H9 (cell line): ENCODE results near the gene HDAC7. TPM values are rescaled to one million over a fixed set of nuclear protein-coding genes. Genes with fewer than 3 reads are reported as not detected.

Experiments used
- DNase-seq: peaks from one replicate; pipeline ENCODE4 v3.0.0-alpha.2; 2017
- H2AFZ ChIP-seq: one replicate; pipeline ENCODE4 v1.6.1; 2013; ENCODE audit warnings: mild to moderate bottlenecking, low read length, control low read depth, moderate library complexity
- H2AK5ac ChIP-seq: 2 replicates; pipeline ENCODE4 v1.6.1; 2013; ENCODE audit warnings: low read length, control low read depth, mixed read lengths; ENCODE audit not compliant: insufficient read length
- H2BK120ac ChIP-seq: one replicate; pipeline ENCODE4 v1.6.1; 2013; ENCODE audit warnings: low read depth, mild to moderate bottlenecking, low read length, control low read depth, inconsistent platforms; ENCODE audit not compliant: poor library complexity, severe bottlenecking
- H2BK12ac ChIP-seq: 2 replicates; pipeline ENCODE4 v1.6.1; 2013; ENCODE audit warnings: low read length, control low read depth, mixed read lengths, low read depth; ENCODE audit not compliant: insufficient read length
- H2BK15ac ChIP-seq: 2 replicates; pipeline ENCODE4 v1.6.1; 2013; ENCODE audit warnings: low read depth, low read length, control low read depth
- H2BK20ac ChIP-seq: one replicate; pipeline ENCODE4 v1.6.1; 2013; ENCODE audit warnings: low read depth, mild to moderate bottlenecking, low read length, control low read depth, inconsistent platforms; ENCODE audit not compliant: poor library complexity, severe bottlenecking
- H2BK5ac ChIP-seq: 2 replicates; pipeline ENCODE4 v1.6.1; 2013; ENCODE audit warnings: low read length, control low read depth, mixed read lengths; ENCODE audit not compliant: insufficient read length
- H3K14ac ChIP-seq: 2 replicates; pipeline ENCODE4 v1.6.1; 2013; ENCODE audit warnings: low read length, control low read depth; ENCODE audit not compliant: insufficient read depth
- H3K18ac ChIP-seq: 2 replicates; pipeline ENCODE4 v1.6.1; 2013; ENCODE audit warnings: low read depth, mild to moderate bottlenecking, mixed read lengths, low read length, control low read depth; ENCODE audit not compliant: insufficient read length
- H3K23ac ChIP-seq: 2 replicates; pipeline ENCODE4 v1.6.1; 2013; ENCODE audit warnings: low read length, control low read depth, mixed read lengths, low read depth; ENCODE audit not compliant: insufficient read length
- H3K23me2 ChIP-seq: 2 replicates; pipeline ENCODE4 v1.6.1; 2013; ENCODE audit warnings: low read depth, mild to moderate bottlenecking, mixed read lengths, low read length, control low read depth; ENCODE audit not compliant: insufficient read length, poor library complexity, severe bottlenecking
- H3K27ac ChIP-seq: 2 replicates; pipeline ENCODE4 v1.5.1; 2013; ENCODE audit warnings: low read length, control low read depth, mixed read lengths, low read depth; ENCODE audit not compliant: insufficient read length
- H3K27me3 ChIP-seq: 2 replicates; pipeline ENCODE4 v1.6.1; 2013; ENCODE audit warnings: low read length, control low read depth, inconsistent platforms; ENCODE audit not compliant: insufficient read depth
- H3K4ac ChIP-seq: 2 replicates; pipeline ENCODE4 v1.6.1; 2013; ENCODE audit warnings: low read depth, mild to moderate bottlenecking, control low read depth, inconsistent platforms, low read length, moderate library complexity
- H3K4me1 ChIP-seq: 2 replicates; pipeline ENCODE4 v1.6.1; 2013; ENCODE audit warnings: low read length, control low read depth, inconsistent platforms; ENCODE audit not compliant: insufficient read depth
- H3K4me2 ChIP-seq: 2 replicates; pipeline ENCODE4 v1.6.1; 2013; ENCODE audit warnings: low read length, control low read depth, mixed read lengths; ENCODE audit not compliant: insufficient read length, insufficient read depth
- H3K56ac ChIP-seq: 2 replicates; pipeline ENCODE4 v1.6.1; 2013; ENCODE audit warnings: low read depth, mild to moderate bottlenecking, mixed read lengths, low read length, control low read depth; ENCODE audit not compliant: insufficient read length
- H3K79me1 ChIP-seq: 2 replicates; pipeline ENCODE4 v1.6.1; 2013; ENCODE audit warnings: low read depth, mild to moderate bottlenecking, moderate library complexity, low read length, control low read depth, inconsistent platforms; ENCODE audit not compliant: insufficient read depth, poor library complexity, severe bottlenecking
- H3K79me2 ChIP-seq: 2 replicates; pipeline ENCODE4 v1.6.1; 2013; ENCODE audit warnings: low read length, control low read depth, inconsistent platforms; ENCODE audit not compliant: insufficient read depth
- H3K9ac ChIP-seq: 2 replicates; pipeline ENCODE4 v1.6.1; 2013; ENCODE audit warnings: low read length, control low read depth, mixed read lengths; ENCODE audit not compliant: insufficient read length; ENCODE audit errors: extremely low read depth
- H3K9me3 ChIP-seq: one replicate; pipeline ENCODE4 v1.6.1; 2013; ENCODE audit warnings: low read depth, low read length, inconsistent platforms; ENCODE audit not compliant: control insufficient read depth
- H3T11ph ChIP-seq: one replicate; pipeline ENCODE4 v1.6.1; 2013; ENCODE audit warnings: mild to moderate bottlenecking, low read length, control low read depth, inconsistent platforms
- H4K20me1 ChIP-seq: one replicate; pipeline ENCODE4 v1.6.1; 2013; ENCODE audit not compliant: control insufficient read depth, insufficient read length, insufficient read depth
- H4K5ac ChIP-seq: 2 replicates; pipeline ENCODE4 v1.6.1; 2013; ENCODE audit warnings: low read depth, mild to moderate bottlenecking, mixed read lengths, low read length, control low read depth; ENCODE audit not compliant: insufficient read length
- H4K8ac ChIP-seq: replicated peaks from 2 replicates; pipeline ENCODE4 v1.6.1; 2013; ENCODE audit warnings: low read length, control low read depth, mixed read lengths, low read depth; ENCODE audit not compliant: insufficient read length
- H4K91ac ChIP-seq: 2 replicates; pipeline ENCODE4 v1.6.1; 2013; ENCODE audit warnings: low read depth, mild to moderate bottlenecking, moderate library complexity, mixed read lengths, low read length, control low read depth; ENCODE audit not compliant: insufficient read length
- H3K27ac Mint-ChIP-seq, 3 experiments: 2 replicates in 2 of 3; 3 replicates in 1 of 3; pipeline ENCODE4 v1.8.0; 2020 to 2021; ENCODE audit warnings: mixed read lengths in 3 of 3, mild to moderate bottlenecking in 1 of 3, moderate library complexity in 1 of 3
- H3K27me3 Mint-ChIP-seq: 2 replicates; pipeline ENCODE4 v1.8.0; 2021; ENCODE audit warnings: low read depth, mild to moderate bottlenecking, moderate library complexity, mixed read lengths
- H3K36me3 Mint-ChIP-seq, 3 experiments: 2 replicates in 2 of 3; 3 replicates in 1 of 3; pipeline ENCODE4 v1.8.0; 2020 to 2021; ENCODE audit warnings: low read depth in 3 of 3, mixed read lengths in 3 of 3; ENCODE audit not compliant: insufficient read depth in 1 of 3
- H3K4me1 Mint-ChIP-seq, 2 experiments: 2 replicates each; pipeline ENCODE4 v1.8.0; 2020; ENCODE audit warnings: mixed read lengths in 2 of 2
- H3K4me3 Mint-ChIP-seq, 2 experiments: 2 replicates in 1 of 2; 3 replicates in 1 of 2; pipeline ENCODE4 v1.8.0; 2020 to 2021; ENCODE audit warnings: mild to moderate bottlenecking in 2 of 2, mixed read lengths in 2 of 2, moderate library complexity in 1 of 2
- H3K9me3 Mint-ChIP-seq, 2 experiments: 2 replicates in 1 of 2; 3 replicates in 1 of 2; pipeline ENCODE4 v1.8.0; 2020; ENCODE audit warnings: mild to moderate bottlenecking in 2 of 2, mixed read lengths in 2 of 2, moderate library complexity in 1 of 2
- CTCF ChIP-seq: fragments of 200-600 bp; sonication (generic); conservative IDR thresholded peaks from 3 replicates; pipeline ENCODE4 v1.8.0; 2021; ENCODE audit warnings: antibody characterized with exemption, mild to moderate bottlenecking
- WGBS: extraction: QIAGEN DNeasy Blood & Tissue Kit; methylation state at CpG from one replicate; pipeline ENCODE4 v1.1.7; 2013; ENCODE audit warnings: missing lambda C conversion rate, low lambda C conversion rate, mixed read lengths; ENCODE audit not compliant: insufficient read length; ENCODE audit errors: extremely low coverage; 5-methylcytosine and 5-hydroxymethylcytosine counted together
- total RNA-seq: library from RNA; stranded (reverse); gene quantifications from 2 replicates; pipeline ENCODE4 v1.2.1, GENCODE V29; 2021

HDAC7 gene
- total RNA-seq, 1 experiment from 2014 or later: 72.1 TPM

- Histone ChIP-seq H3K79me1 (no peaks in the 10 kb centered on the region), H3K4me2 (no peak overlapping the region), H3K23me2 (no peaks in the 10 kb centered on the region), H2BK12ac (no peak overlapping the region), H4K8ac (no peak overlapping the region), H4K20me1 (no peaks in the 10 kb centered on the region), H2BK15ac (no peak overlapping the region), H3K4ac (no peak overlapping the region), H3K56ac (no peak overlapping the region), H3K9me3 (no peaks in the 10 kb centered on the region), H3K23ac (no peak overlapping the region), H2BK120ac (no peak overlapping the region), H3K4me1 (peaks cover 4% of the 10 kb centered on the region; the same call in 1 of the 2 replicates), H3T11ph (no peak overlapping the region), H3K79me2 (no peaks in the 10 kb centered on the region), H2BK5ac (no peak overlapping the region), H3K27ac (no peak overlapping the region), H2AK5ac (no peak overlapping the region), H3K27me3 (no peaks in the 10 kb centered on the region), H3K14ac (no peak overlapping the region), H4K91ac (no peak overlapping the region), H2BK20ac (no peak overlapping the region), H3K18ac (no peak overlapping the region), H3K9ac (no peak overlapping the region), H4K5ac (no peak overlapping the region), H2AFZ (no peak overlapping the region)
- no peak for DNase-seq
- H3K27ac Mint-ChIP-seq: no peak overlapping the region
- no peak overlapping the region for H3K4me3 Mint-ChIP-seq
- peaks cover 0 to 10% (median 2%) of the 10 kb centered on the region in 3 experiments; a peak in 4 of 7 replicates for H3K36me3 Mint-ChIP-seq
- WGBS: no CpG with 5 or more reads among the region's 5 CpGs
- H3K9me3 Mint-ChIP-seq: no peaks in the 10 kb centered on the region
- H3K27me3 Mint-ChIP-seq: peaks cover 7% of the 10 kb centered on the region
- H3K4me1 Mint-ChIP-seq: peaks cover 26 to 33% of the 10 kb centered on the region in 2 experiments
- no peak for TF ChIP-seq CTCF
Measured at GRCh38 chr12:47746073-47746472, 73.6 kb downstream of the HDAC7 start.
